Cardiac septum (tissue), 1 donor: ENCODE measurements around the gene AGRN. TPM values are rescaled to one million over a fixed set of nuclear protein-coding genes. Genes with fewer than 3 reads are reported as not detected.
A peak's percentile ranks its signal among the peaks of the same experiment; 100 is the strongest.
"Not testable (repeated sequence)": the region's sequence is repeated elsewhere in the genome, so short reads cannot be mapped to it uniquely, and the experiment has no call there.

Experiments
- DNase-seq: peaks from one replicate; pipeline ENCODE4 v3.0.0-alpha.2; 2020; ENCODE audit warnings: low spot score
- intact Hi-C: fragments of 100-400 bp; cut with DNase I; formaldehyde crosslinking; loops from one replicate; pipeline ENCODE4 v1.14.0; 2022
- total RNA-seq: library from RNA; stranded (reverse); fragmentation: NEBNext Ultra II Directional; extraction: Animal tissue kit (Norgen Biotek cat#: 25700); gene quantifications from one replicate; pipeline ENCODE4 v1.2.1, GENCODE V29; 2021
- donor health status: DM: no; HTN: no; CAD: no.

Gene AGRN
- total RNA-seq, 1 donor from 2014 or later, result 27.0 TPM

DNA sequence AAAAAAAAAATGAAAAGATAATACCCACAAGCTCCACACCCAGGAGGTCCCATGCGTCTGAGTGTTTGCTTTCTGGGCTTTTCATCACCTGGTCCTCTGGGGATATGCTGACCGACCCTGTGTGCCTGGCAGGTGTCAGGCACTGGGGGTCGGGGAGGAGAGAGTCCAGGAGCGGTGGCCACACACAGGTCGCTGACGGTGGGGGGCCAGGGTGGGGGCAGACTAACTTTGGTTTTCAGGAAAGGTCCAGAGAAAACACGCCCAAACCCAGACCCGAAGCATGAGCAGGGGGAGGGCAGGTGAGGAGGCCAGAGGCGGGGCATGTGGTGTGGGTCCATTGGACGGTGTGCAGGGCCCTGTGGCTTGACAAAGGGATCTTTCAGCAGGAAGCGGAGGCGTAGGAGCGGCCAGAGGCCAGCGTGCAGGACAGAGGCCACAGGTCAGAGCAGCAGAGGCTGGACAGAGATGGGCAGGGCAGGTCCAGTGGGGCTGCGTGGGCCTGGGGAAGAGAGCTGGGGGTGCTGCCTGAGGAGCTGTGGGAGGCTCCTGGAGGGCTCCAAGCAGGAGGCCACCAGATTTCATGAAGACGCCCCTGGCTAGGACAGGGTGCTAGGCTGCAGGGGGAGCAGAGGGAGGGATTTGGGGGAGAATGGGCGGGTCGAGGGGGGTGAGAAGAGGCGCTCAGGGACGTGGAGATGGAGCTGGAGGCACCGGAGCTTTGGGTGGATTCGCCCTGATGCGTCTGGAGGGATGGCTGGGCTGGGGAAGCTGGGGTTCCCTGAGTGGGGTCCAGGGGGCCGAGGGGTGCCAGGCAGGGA is 38.4 kb downstream of the AGRN start:
- DNase-seq, result no peak
- intact Hi-C loops, result no loop called here

DNA sequence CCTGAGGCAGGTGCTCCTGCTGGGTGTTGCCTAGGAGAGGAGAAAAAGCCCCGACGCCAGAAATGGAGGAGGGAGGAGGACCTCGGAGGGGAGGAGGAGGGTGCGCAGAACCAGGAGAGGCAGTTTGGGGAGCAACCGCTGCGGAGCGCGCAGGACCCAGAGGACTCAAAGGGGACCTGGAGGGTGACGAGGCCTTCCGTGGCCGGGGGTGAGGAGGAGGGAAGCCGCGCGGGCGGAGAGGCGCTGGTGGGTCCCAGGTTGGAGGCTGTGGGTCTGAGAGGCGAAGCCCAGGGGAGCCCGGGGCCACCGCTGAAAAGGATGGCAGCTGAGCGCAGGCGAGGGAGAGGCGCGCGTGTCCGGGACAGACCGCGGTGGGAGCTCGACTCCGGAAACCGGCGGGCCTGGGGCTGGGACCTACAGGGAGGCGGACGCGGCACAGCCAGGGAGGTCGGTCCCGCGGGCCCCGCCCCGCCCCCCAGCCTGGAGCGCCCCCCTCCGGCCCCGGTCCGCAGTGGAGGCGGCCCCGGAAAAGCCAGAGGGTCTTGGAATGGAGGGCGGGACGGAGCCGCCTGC is 39.1 kb downstream of the AGRN start:
- intact Hi-C loops, result no loop called here
- DNase-seq, result no peak

DNA sequence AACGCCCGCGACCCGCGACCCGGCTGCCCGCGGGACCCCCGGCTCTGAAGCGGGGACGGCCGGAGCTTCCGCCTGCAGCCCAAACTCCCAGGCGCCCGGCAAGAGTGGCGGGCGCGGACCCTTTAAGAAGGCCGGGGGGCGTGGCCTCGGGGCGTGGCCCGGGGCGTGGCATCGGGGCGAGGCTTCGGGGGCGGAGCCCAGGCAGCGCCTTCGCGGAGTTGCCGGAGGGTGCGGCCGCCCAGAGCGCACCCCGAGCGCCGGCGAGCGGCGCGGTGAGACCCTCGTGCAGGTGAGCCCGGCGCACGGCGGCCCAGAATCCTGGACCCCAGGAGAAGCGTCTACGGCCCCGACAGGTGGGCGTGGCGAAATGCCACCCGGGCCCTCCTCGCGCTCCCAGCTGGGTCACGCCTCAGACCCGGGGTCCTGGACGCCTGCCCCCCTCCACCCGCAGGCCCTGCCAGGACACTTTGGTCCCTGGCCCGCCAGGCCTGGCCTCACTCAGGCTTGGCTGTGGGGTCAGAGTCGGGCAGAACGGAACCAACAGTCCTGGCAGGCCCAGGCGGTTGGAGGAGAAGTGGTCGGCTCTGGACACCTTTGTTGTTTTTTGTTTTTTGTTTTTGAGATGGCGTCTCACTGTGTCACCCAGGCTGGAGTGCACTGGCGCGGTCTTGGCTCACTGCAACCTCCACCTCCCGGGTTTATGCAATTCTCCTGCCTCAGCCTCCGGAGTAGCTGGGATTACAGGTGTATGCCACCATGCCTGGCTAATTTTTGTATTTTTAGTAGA is 39.8 kb downstream of the AGRN start:
- intact Hi-C loops, result loop anchor here (10.0 kb wide), 1 partner anchor 45 kb away; the partner anchor contains the start of gene ISG15
- DNase-seq, result peak; percentile 87

DNA sequence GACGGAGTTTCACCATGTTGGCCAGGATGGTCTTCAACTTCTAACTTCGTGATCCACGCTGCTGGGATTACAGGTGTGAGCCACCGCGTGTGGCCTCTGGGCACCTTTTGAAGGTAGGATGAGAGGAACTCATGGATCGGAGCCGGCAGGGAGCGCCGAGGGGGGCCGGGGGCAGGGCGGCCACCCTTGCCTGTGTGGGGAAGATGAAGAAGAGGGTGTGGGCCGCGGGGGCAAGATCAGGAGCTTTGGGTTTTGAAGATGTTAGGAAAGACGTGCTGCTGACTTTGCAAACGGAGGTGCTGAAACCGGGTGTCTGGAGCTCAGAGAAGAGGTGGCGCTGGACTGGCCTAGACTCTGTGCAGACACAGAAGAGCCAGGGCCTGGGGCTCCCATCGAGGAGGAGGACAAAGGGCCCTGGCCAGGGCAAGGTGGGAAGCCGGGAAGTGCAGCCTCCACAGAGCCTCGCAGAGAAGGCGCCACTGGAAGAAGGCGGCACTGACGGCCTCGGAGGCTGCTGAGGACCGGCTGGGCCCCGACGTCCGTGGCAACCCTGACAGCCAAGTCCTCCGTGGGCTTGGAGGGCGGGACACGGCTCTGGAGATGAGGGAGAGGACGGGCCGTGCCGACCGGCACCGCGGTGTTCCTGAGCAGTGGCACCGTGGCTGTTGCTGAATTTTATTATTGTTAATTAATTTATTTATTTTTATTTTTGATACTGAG is 40.5 kb downstream of the AGRN start:
- intact Hi-C loops, result loop anchor here (10.0 kb wide), 1 partner anchor 46 kb away; the partner anchor contains the start of gene ISG15
- no peak for DNase-seq

DNA sequence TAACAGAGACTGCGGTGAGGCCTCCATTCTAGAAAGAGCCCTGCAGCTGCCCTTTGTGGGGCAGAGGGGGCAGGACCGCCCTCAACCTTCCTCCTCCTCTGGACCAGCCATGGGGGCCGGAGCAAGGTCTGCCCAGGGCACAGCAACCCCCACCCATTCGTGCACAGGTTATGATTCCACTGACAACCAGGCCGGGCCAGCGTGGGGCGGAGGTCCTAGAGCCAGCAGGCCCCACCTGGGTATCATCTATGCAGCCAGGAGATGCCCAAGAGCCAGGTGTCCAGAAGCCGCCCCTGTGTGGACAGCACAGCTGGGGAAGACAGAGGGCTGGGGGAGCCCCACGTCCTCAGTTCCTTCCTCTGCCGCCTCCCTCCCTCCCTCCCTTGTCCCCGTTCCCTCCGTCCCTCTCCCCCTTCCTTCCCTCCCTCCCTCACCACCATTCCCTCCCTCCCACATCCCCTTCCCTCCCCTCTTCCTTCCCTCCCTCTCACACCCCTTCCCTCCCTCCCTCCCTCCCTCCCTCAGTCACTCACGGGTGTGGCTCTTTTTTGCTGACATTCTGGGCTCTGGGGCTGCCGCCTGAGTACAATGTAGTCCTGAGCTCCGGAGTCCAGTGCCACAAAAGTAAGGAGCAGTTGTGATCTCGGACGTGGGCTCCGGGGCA is 41.9 kb downstream of the AGRN start:
- no peak for DNase-seq
- intact Hi-C loops, result loop anchor here (2.0 to 10.0 kb wide), 2 partner anchors 29 to 47 kb away; partner anchors contain the start of gene ISG15

- no peak for DNase-seq
- intact Hi-C loops, result loop anchor here (2.0 to 10.0 kb wide), 2 partner anchors 30 to 48 kb away; partner anchors contain the start of gene ISG15
Measured at GRCh38 chr1:1062348-1063163, 42.6 kb downstream of the AGRN start.

DNA sequence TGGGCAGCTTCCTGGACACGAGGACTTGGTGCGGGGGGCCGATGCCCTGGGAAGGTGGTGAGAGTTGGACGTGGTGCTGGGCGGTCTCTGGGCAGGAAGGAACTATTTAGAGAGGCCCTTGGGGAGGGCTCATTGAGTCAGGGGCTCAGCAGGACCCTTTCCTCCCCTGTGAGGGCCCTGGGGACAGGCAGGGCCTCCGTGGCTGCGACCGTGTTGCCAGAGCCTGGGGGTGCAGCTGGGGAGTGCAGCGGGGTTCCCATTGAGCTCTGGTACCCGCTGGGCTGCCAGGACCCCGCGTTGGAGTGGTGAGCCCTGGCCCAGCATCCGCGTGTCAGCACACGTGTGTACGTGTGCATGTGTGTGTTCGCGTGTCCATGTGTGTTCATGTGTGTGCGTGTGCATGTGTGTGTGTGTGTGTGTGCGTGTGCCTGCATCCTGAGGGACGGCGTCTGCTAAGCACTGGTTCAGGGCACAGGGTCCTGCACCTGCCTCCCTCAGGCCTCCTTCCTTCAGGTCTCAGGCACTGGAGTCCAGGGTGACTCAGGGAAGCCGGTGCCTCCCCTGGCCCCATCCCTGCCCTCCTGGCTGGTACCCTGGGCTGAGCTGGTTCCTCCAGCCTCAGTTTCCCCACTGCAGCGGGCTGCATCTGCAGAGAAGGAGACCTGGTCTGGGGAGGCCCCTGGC is 43.5 kb downstream of the AGRN start:
- no peak for DNase-seq
- intact Hi-C loops, result loop anchor here (2.0 to 10.0 kb wide), 2 partner anchors 31 to 49 kb away; partner anchors contain the start of gene ISG15

- intact Hi-C loops, result loop anchor here (1.0 to 10.0 kb wide), 3 partner anchors 31 to 80 kb away; partner anchors contain the start of gene ISG15
- DNase-seq, result no peak
Measured at GRCh38 chr1:1063945-1064831, 44.3 kb downstream of the AGRN start.

GRCh38 chr1:1065265-1065939 is 45.5 kb downstream of the AGRN start:
- DNase-seq, result no peak
- intact Hi-C loops, result loop anchor here (10.0 kb wide), 1 partner anchor 51 kb away; the partner anchor contains the start of gene ISG15

DNA sequence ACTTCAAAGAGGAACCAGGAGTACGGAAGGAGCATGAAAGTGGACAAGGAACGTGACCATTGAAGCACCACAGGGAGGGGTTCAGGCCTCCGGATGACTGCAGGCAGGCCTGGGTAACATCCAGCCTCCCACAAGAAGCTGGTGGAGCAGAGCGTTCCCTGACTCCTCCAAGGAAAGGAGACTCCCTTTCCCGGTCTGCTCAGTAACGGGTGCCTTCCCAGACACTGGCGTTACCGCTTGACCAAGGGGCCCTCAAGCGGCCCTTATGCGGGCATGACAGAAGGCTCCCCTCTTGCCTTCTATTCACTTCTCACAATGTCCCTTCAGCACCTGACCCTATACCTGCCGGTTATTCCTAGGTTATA is 46.0 kb downstream of the AGRN start:
- intact Hi-C loops, result loop anchor here (10.0 kb wide), 1 partner anchor 51 kb away; the partner anchor contains the start of gene ISG15
- not testable (repeated sequence) for DNase-seq

DNA sequence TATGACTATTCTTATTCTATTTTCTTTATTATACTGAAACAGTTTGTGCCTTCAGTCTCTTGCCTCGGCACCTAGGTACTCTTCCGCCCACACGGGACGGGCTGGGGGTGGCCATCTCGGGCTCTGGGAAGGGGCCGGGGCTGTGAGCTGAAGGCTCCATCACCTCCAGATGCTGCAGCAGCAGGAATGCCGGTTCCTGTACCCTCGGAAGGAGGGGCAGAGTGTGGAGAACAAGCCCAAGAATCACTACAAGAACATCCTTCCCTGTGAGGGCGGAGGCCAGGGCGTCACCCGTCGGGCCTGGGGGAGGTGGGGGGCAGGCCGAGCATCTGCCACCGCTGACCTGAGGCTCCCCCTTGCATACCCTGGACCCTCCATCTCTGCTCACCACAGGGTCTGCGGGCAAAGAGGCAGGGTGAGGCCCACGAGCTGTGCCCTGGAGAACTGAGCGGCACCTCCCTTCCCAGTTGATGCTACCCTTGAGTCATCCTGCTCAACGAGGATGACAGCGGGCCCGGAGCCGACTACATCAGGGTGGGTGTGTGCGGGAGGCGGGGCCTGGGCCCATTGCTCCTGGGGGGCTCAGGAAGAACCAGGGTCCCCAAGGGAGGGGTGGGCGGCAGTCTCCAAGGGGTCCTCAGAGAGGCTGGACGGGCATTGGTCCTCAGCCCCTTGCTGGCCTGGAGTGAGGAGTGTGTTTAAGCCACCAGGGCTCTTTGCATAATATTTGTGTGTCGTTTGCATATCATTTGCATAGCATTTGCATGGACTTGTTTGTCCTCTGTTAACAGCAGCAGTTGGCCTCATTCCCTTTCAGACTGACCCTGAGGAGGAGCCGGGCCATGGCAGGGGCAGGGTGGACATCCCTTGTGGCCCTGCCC is 46.7 kb downstream of the AGRN start:
- intact Hi-C loops, result loop anchor here (10.0 kb wide), 1 partner anchor 52 kb away; the partner anchor contains the start of gene ISG15
- no peak for DNase-seq

DNA sequence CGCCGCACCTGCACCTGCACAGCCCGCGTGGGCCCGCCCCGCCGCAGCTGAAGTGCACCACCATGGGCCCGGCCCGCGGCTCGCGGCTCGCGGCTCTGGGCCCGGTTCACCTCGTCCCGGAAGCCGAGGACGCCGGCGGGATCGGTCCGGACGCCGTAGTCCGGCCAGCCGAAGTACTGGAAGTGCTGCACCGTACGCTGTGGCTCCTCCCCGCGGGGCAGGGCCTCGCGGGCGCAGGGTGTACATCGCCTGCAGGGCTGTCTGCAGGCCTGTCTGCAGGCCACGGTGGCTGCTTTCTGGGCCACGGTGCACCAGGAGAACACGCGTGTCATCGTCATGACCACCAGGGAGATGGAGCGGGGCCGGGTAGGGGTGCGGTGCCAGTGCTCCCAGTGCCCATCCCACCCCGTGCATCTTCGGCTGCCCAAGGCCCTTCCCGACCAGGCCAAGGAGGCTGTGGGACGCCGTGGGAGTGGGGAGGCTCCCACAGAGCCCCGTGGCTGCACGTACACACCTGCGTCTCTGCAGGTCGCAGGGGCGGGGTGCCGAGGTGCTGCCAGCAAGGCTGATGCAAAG is 47.5 kb downstream of the AGRN start:
- no peak for DNase-seq
- intact Hi-C loops, result loop anchor here (10.0 kb wide), 1 partner anchor 53 kb away; the partner anchor contains the start of gene ISG15

- no peak for DNase-seq
- intact Hi-C loops, result loop anchor here (10.0 kb wide), 1 partner anchor 53 kb away; the partner anchor contains the start of gene ISG15
Measured at GRCh38 chr1:1067860-1068516, 48.1 kb downstream of the AGRN start.
